ENCODE data around the gene THEM4. TPM values are rescaled to one million over a fixed set of nuclear protein-coding genes. Genes with fewer than 3 reads are reported as not detected.

The THEM4 gene
- total RNA-seq (10 to 100 TPM; 31.4 to 31.7 TPM), polyA plus RNA-seq (77.0 TPM)

DNA sequence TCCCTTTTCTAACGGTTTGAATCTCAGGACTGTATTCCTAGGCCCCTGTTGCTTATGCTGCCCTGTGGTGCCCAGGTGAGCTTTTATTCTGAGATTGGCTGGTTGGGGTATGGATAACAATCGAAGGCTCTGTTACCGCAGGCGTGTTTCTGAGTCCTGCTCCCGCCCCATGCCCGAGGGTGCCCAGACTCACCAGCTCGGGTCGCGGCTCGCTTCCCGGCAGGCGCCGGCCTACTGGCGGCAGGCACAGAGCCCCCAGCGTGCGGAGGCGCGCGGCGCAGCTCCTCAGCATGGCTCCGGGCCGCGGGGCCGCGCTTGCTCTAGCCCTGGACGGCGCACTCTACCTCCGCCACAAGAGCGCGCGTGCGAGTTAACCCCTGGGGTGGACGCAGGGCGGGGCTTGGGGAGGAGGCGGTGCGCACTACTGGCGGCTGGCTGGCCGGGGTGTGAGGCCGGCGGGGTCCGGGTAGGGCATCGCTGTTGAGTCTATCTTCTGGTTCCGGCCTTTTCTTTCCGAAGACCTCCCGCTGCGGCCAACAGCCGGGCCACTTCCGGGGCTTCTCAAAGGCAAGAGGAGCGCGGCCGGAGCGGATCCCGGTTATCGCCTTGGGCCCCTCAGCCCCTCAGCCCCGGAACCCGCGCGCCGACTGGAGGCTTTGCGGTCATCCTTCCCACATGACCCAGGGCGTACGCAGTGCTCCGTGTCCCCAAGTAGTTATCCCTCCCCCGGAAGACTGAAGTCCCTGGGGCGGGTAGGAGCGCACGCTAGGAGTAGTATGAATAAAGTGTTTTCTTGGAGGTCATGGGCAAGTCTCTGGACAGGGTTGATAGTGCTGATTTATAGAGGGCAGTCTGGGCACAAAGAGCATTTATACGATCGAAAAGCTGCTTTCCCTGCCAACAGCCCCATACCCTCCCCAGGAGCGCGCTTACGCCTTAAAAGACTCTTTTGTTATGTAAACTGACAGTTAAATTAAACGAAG lies at the start of gene THEM4:
TSS of gene THEM4 (minus strand) at position 345 of the 983 bp plus-strand sequence. CDS start at position 292, 53 bp downstream.
- Histone ChIP-seq H3K4me3 (ENCODE audit: low read length) (peak within 1 kb of the TSS; percentile 79), H3K27me3 (ENCODE audit: insufficient read depth, low read length, poor library complexity, severe bottlenecking) (no peaks in the 10 kb centered on the region), H3K36me3 (ENCODE audit: insufficient read depth, low read length) (peaks cover 12% of the 10 kb centered on the region), H3K27ac (ENCODE audit: low read depth, low read length) (peak within 1 kb of the TSS; percentile 75), H3K9me3 (ENCODE audit: low read length) (no peaks in the 10 kb centered on the region), H3K4me1 (ENCODE audit: insufficient read depth, low read length) (peaks cover 46% of the 10 kb centered on the region)
- H3K4me3 Mint-ChIP-seq = peak within 1 kb of the TSS; percentile 80 to 94 (median 84)
- ChIA-PET POLR2A (interaction anchor here (0.6 to 1.3 kb wide), 4 partner anchors 10 to 87 kb away, joined by 3 to 6 read pairs (median 4); partner anchors contain the start of gene S100A10), CTCF (interaction anchor here (0.6 to 2.3 kb wide), 6 partner anchors 11 to 93 kb away, joined by 3 to 10 read pairs (median 4); no protein-coding TSS in a partner anchor)
- DNase-seq = peak; percentile 77 to 91 (median 82)
- peaks cover 11 to 26% (median 20%) of the 10 kb centered on the region in 3 donors for H3K36me3 Mint-ChIP-seq
- peaks cover 38 to 48% (median 45%) of the 10 kb centered on the region in 3 donors for H3K4me1 Mint-ChIP-seq
- no peaks in the 10 kb centered on the region for H3K27me3 Mint-ChIP-seq
- peaks cover 0 to 13% (median 11%) of the 10 kb centered on the region in 5 donors for H3K9me3 Mint-ChIP-seq
- peak within 1 kb of the TSS; percentile 81 to 98 (median 86) for H3K27ac Mint-ChIP-seq

DNA sequence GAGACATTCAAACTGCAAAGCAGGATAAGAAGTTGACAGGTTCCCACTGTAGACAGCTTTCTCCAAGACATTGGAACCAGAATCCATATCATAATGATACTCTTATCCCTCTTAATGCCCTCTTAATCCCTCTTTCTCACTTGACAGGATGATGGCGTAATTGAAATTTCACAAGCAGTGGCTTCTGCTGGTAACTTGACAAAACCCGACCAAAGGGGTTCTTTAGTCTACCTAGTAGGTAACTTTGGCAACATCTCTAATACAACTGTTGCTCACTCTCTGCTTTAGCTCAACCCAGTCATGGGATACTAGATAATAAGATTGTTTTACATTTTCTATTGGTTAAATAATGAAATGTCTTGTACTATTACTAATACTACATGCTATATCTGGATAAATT lies 49.6 kb upstream of the THEM4 start:
- Mint-ChIP-seq H3K27ac (no peak overlapping the region), H3K9me3 (no peaks in the 10 kb centered on the region), H3K36me3 (no peaks in the 10 kb centered on the region), H3K27me3 (peaks cover 0 to 4% of the 10 kb centered on the region in 2 donors), H3K4me1 (peaks cover 2 to 8% (median 6%) of the 10 kb centered on the region in 3 donors), H3K4me3 (no peak overlapping the region)
- ChIA-PET CTCF (no interaction called here), POLR2A (no interaction called here)
- DNase-seq = no peak
- H3K4me3 ChIP-seq (ENCODE audit: low read length) = no peak overlapping the region
- no peaks in the 10 kb centered on the region for H3K27me3 ChIP-seq (ENCODE audit: insufficient read depth, low read length, poor library complexity, severe bottlenecking)
- H3K27ac ChIP-seq (ENCODE audit: low read depth, low read length) = no peak overlapping the region
- H3K36me3 ChIP-seq (ENCODE audit: insufficient read depth, low read length) = no peaks in the 10 kb centered on the region
- H3K9me3 ChIP-seq (ENCODE audit: low read length) = no peaks in the 10 kb centered on the region
- H3K4me1 ChIP-seq (ENCODE audit: insufficient read depth, low read length) = no peaks in the 10 kb centered on the region

DNA sequence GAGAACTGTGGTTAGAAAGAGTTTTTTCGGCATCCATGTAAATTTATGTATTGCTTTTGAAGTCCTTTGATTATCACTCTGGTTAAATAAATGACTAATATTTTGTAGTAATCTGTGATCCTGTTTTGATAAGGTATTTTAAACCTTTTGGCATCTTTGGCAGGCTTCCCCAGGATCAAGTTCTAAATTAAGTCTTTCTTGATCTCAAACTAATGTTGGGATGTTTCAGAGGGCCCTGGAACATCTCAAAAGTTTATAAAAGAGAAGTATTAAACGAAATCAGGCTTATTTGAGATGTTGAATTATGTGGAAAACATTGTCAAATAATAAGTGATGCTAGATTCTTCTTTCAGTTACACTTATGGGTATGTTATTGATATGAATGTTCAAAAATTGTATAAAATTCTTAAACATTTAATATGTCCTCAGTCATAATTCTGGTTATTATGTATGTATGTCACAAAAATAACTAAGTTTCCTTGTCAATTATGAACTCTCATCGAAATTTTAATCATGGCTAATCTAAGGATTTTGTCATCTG lies 47.7 kb upstream of the THEM4 start:
- no peak for DNase-seq
- H3K27ac Mint-ChIP-seq = no peak overlapping the region
- no peaks in the 10 kb centered on the region for H3K36me3 ChIP-seq (ENCODE audit: insufficient read depth, low read length)
- no peak overlapping the region for H3K4me3 ChIP-seq (ENCODE audit: low read length)
- H3K27ac ChIP-seq (ENCODE audit: low read depth, low read length) = no peak overlapping the region
- H3K27me3 ChIP-seq (ENCODE audit: insufficient read depth, low read length, poor library complexity, severe bottlenecking) = no peaks in the 10 kb centered on the region
- peaks cover 2 to 8% (median 6%) of the 10 kb centered on the region in 3 donors for H3K4me1 Mint-ChIP-seq
- no peaks in the 10 kb centered on the region for H3K36me3 Mint-ChIP-seq
- no peaks in the 10 kb centered on the region for H3K27me3 Mint-ChIP-seq
- H3K9me3 Mint-ChIP-seq = no peaks in the 10 kb centered on the region
- ChIA-PET POLR2A (no interaction called here), CTCF (no interaction called here)
- H3K9me3 ChIP-seq (ENCODE audit: low read length) = no peaks in the 10 kb centered on the region
- H3K4me1 ChIP-seq (ENCODE audit: insufficient read depth, low read length) = no peaks in the 10 kb centered on the region
- H3K4me3 Mint-ChIP-seq = no peak overlapping the region

DNA sequence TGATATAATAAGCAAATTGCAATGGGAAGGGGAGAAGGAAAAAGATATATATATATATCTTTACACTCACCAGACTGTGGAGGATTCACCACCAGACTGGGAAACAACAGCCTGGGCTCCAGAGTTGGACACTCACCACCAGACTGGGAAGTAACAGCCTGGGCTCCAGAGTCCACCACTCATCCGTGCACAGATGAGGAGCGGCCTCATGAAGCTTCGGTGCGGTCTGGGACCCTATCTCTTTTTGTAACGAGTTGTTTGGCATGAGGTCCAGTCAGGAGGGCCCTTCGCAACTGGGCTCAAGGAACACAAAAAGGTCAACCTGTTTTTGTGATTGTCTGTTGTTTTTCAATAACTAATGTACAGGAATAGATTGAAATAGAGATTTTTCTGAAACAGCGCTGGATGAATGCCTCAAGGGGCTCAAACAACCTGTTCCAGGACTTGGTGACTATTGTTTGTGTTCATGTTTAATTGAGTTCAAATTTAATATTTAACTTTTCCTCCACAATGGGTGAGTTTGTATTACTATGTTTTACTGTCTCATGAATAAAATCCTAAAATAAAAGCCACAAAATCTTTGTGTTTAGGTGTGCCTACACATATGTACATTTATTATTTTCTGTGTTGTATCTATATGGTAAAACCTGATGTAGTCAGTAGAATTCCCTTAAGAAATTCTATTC lies 44.2 kb upstream of the THEM4 start:
- no peaks in the 10 kb centered on the region for H3K4me1 Mint-ChIP-seq
- H3K27me3 Mint-ChIP-seq = no peaks in the 10 kb centered on the region
- no peaks in the 10 kb centered on the region for H3K27me3 ChIP-seq (ENCODE audit: insufficient read depth, low read length, poor library complexity, severe bottlenecking)
- no peak overlapping the region for H3K4me3 ChIP-seq (ENCODE audit: low read length)
- no peak overlapping the region for H3K27ac Mint-ChIP-seq
- ChIA-PET CTCF (interaction anchor here (1.0 to 1.8 kb wide), 2 partner anchors 15 to 81 kb away, joined by 3 to 4 read pairs; no protein-coding TSS in a partner anchor), POLR2A (no interaction called here)
- H3K36me3 Mint-ChIP-seq = no peaks in the 10 kb centered on the region
- DNase-seq = no peak
- H3K4me1 ChIP-seq (ENCODE audit: insufficient read depth, low read length) = no peaks in the 10 kb centered on the region
- no peaks in the 10 kb centered on the region for H3K36me3 ChIP-seq (ENCODE audit: insufficient read depth, low read length)
- H3K27ac ChIP-seq (ENCODE audit: low read depth, low read length) = no peak overlapping the region
- H3K9me3 Mint-ChIP-seq = no peaks in the 10 kb centered on the region
- no peak overlapping the region for H3K4me3 Mint-ChIP-seq
- H3K9me3 ChIP-seq (ENCODE audit: low read length) = no peaks in the 10 kb centered on the region

DNA sequence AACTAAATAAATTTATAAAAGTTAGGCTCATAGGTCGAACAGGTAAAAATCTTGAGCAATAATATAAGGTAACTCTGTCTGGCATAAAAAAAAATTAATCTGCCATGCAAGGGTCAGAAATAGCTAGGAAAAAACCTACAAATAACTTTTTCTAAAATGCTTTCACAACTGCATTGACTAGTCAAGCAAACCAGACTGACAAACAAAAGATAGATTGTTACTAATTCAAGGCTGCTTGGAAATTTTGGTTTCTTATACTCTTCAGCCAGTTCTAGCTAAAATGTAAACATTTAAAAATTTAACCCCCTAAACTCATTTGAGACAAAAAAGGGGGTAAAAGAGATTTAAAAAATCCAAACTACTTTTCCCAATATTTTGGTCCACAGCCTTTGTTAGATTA lies 43.5 kb upstream of the THEM4 start:
- H3K4me1 Mint-ChIP-seq = no peaks in the 10 kb centered on the region
- Histone ChIP-seq H3K27ac (ENCODE audit: low read depth, low read length) (no peak overlapping the region), H3K36me3 (ENCODE audit: insufficient read depth, low read length) (no peaks in the 10 kb centered on the region), H3K4me3 (ENCODE audit: low read length) (no peak overlapping the region), H3K9me3 (ENCODE audit: low read length) (no peaks in the 10 kb centered on the region), H3K27me3 (ENCODE audit: insufficient read depth, low read length, poor library complexity, severe bottlenecking) (no peaks in the 10 kb centered on the region), H3K4me1 (ENCODE audit: insufficient read depth, low read length) (no peaks in the 10 kb centered on the region)
- H3K27me3 Mint-ChIP-seq = no peaks in the 10 kb centered on the region
- DNase-seq = no peak
- H3K9me3 Mint-ChIP-seq = no peaks in the 10 kb centered on the region
- CTCF ChIA-PET = interaction anchor here (1.2 to 1.8 kb wide), 2 partner anchors 15 to 49 kb away, joined by 3 to 4 read pairs; no protein-coding TSS in a partner anchor
- H3K36me3 Mint-ChIP-seq = no peaks in the 10 kb centered on the region
- POLR2A ChIA-PET = no interaction called here
- no peak overlapping the region for H3K4me3 Mint-ChIP-seq
- H3K27ac Mint-ChIP-seq = no peak overlapping the region

DNA sequence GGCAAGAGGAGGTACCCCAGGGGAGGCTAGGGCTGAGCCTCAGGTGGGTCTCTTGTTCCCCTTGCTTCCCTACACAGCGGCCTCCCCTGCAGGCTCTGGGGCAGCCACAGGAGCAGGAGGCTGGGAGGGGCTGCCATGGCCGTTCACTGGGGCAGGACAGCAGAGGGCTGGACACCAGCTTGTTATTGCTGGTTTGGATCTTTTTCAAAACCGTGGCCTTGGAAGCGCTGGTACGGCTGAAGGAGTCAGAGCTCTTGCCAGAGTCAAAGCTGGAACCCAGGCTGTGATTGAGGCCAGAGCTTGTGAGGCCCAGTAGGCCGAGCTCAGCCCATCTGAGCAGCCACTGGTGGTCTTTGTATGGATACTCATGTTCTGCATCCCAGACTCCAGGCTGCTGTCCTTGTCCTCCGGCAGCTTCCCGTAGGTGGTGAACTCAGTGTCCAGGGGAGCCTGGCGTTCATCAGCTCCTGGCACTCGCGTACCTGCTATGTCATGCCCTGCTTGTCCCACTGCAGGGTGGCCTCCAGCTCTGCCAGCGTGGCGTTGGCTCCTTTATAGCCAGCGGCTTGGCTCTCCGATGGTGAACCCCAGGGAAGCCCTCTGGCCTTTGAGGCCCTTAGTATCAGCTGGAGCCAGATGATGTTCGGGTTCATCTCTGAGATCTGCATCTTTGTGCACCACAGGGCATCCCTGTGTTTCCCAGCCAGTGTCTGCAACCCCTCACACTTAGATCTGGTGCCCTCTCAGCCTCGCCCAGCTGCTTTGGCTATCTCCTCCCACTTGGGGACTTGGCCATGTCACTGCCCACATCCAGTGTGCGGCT lies 40.3 kb upstream of the THEM4 start:
- ChIA-PET CTCF (interaction anchor here (1.3 to 1.7 kb wide), 3 partner anchors 14 to 52 kb away, joined by 4 to 5 read pairs (median 5); no protein-coding TSS in a partner anchor), POLR2A (no interaction called here)
- peak overlapping the region in 4 of 8 donors; percentile 21 to 95 (median 72) for H3K27ac Mint-ChIP-seq
- Histone ChIP-seq H3K9me3 (ENCODE audit: low read length) (no peaks in the 10 kb centered on the region), H3K4me1 (ENCODE audit: insufficient read depth, low read length) (peaks cover 20% of the 10 kb centered on the region), H3K27me3 (ENCODE audit: insufficient read depth, low read length, poor library complexity, severe bottlenecking) (no peaks in the 10 kb centered on the region), H3K27ac (ENCODE audit: low read depth, low read length) (no peak overlapping the region), H3K36me3 (ENCODE audit: insufficient read depth, low read length) (no peaks in the 10 kb centered on the region), H3K4me3 (ENCODE audit: low read length) (no peak overlapping the region)
- no peak for DNase-seq
- H3K4me3 Mint-ChIP-seq = no peak overlapping the region
- H3K36me3 Mint-ChIP-seq = no peaks in the 10 kb centered on the region
- H3K27me3 Mint-ChIP-seq = no peaks in the 10 kb centered on the region
- H3K4me1 Mint-ChIP-seq = peaks cover 24 to 26% (median 26%) of the 10 kb centered on the region in 3 donors
- H3K9me3 Mint-ChIP-seq = no peaks in the 10 kb centered on the region

DNA sequence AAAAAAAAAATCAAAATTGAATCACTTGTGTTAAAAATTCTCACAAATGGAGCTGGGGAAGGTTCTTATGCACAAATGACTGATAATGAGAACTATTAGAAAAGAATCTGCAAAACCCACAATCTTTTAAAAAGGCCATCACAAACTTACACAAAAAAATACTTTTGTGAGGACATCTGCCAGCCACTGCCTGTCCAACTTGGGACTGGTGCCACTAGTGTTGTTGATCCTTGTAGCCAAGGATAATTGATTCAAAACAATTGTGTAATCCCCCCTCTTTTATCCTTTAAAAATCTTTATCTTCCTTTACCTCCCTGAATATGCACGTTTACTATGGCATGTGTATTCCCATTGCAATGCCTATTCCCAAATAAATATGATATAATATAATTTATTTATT lies 39.2 kb upstream of the THEM4 start:
- Histone ChIP-seq H3K4me1 (ENCODE audit: insufficient read depth, low read length) (peaks cover 26% of the 10 kb centered on the region), H3K9me3 (ENCODE audit: low read length) (no peaks in the 10 kb centered on the region), H3K27me3 (ENCODE audit: insufficient read depth, low read length, poor library complexity, severe bottlenecking) (no peaks in the 10 kb centered on the region), H3K36me3 (ENCODE audit: insufficient read depth, low read length) (no peaks in the 10 kb centered on the region), H3K27ac (ENCODE audit: low read depth, low read length) (no peak overlapping the region), H3K4me3 (ENCODE audit: low read length) (no peak overlapping the region)
- Mint-ChIP-seq H3K4me3 (no peak overlapping the region), H3K27ac (no peak overlapping the region), H3K4me1 (peaks cover 32 to 34% (median 33%) of the 10 kb centered on the region in 3 donors), H3K9me3 (no peaks in the 10 kb centered on the region), H3K36me3 (no peaks in the 10 kb centered on the region), H3K27me3 (no peaks in the 10 kb centered on the region)
- CTCF ChIA-PET = interaction anchor here (1.0 kb wide), 1 partner anchor 30 kb away, joined by 3 read pairs; no protein-coding TSS in a partner anchor
- POLR2A ChIA-PET = no interaction called here
- no peak for DNase-seq
